A549 (cell line): ENCODE data around the gene TSEN34.
"Not testable (repeated sequence)": the region's sequence is repeated elsewhere in the genome, so short reads cannot be mapped to it uniquely, and the experiment has no call there.

Source experiments
- CTCF ChIP-seq: fragments of >200 bp; sonication (Bioruptor Twin); formaldehyde crosslinking; IDR thresholded peaks from 3 replicates; pipeline ENCODE4 v1.5.1; 2016
- JUNB ChIP-seq: fragments of >200 bp; sonication (Bioruptor Twin); formaldehyde crosslinking; IDR thresholded peaks from 2 replicates; pipeline ENCODE4 v1.6.1; 2016
- MAZ ChIP-seq: fragments of 150-350 bp; IDR thresholded peaks from 2 replicates; pipeline ENCODE4 v1.6.1; 2014; ENCODE audit warnings: antibody characterized with exemption, low read depth, low read length, borderline replicate concordance
- POLR2A ChIP-seq: IDR thresholded peaks from 2 replicates; pipeline ENCODE4 v1.6.1; 2012; ENCODE audit warnings: mild to moderate bottlenecking, low read length
- RARB ChIP-seq: fragments of 250-450 bp; sonication (Bioruptor Pico); IDR thresholded peaks from 2 replicates; pipeline ENCODE4 v1.8.0; 2021; ENCODE audit warnings: mild to moderate bottlenecking, moderate library complexity
- SREBF2 ChIP-seq: fragments of 450-650 bp; IDR thresholded peaks from 2 replicates; pipeline ENCODE4 v1.6.1; 2014; ENCODE audit warnings: mild to moderate bottlenecking, moderate library complexity

GRCh38 chr19:54239491-54240371 is 48.6 kb downstream of the TSEN34 start:
- not testable (repeated sequence) for TF ChIP-seq CTCF; JUNB; SREBF2; RARB (CRISPR knock-in tag); POLR2A; MAZ
